Right hindlimb (tissue), 1 donor: ENCODE results near the gene STXBP5.

Experiments used
- DNase-seq: peaks from one replicate; pipeline ENCODE4 v3.0.0-alpha.2; 2018

Gene STXBP5

DNA sequence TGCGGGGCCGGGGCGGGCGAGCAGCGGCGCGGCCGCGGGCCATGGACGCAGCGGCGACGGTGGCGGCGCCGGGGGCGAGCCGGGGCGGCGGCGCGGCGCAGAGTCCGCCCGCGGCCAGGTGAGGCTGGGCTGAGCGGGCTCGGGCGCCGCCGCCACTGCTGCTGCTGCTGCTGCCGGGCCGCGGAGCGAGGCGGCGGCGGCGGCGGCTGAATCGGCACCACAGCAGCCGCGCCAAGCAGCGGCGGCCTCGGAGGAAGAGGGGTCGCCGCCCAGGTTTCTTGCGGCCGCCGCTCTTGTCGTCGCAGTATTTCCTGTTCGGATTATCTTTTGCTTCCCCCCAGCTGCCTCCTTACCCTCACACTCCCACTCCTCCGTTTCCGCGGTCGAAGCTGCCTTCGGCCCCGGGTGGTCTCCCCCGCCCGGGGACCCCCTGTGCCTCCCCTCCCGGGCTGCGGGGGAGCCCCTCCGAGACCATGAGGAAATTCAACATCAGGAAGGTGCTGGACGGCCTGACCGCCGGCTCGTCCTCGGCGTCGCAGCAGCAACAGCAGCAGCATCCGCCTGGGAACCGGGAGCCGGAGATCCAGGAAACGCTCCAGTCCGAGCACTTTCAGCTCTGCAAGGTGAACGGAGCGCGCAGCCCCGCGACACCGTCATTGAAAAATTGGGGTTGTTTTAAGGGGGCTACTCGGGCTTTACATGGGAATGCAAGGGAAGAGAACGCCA is at the start of gene STXBP5:
Gene STXBP5, plus strand, starts transcription at position 358 of the 726 bp plus-strand sequence. Its CDS starts 116 bp downstream, at position 474.
- DNase-seq, result peak; percentile 66

DNA sequence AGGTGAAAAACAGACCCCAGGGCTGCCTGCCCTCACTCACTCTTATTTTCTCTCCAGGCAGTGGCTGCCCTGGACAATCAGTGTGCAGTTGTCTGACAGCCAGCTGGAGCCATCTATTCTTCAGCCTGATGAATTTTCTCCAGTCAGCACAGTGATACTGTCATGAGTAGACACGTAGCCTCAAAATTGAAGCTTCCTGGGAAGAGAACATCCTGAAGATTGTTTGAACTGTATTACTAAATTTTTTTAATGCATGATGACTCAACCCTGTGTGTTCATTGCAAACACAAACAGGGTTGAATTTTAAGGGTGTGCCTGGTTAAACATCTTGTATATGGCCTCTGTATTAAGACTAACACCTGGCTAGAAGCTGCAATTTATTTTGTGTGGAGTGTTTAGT is 49.8 kb upstream of the STXBP5 start:
- DNase-seq, result no peak

DNA sequence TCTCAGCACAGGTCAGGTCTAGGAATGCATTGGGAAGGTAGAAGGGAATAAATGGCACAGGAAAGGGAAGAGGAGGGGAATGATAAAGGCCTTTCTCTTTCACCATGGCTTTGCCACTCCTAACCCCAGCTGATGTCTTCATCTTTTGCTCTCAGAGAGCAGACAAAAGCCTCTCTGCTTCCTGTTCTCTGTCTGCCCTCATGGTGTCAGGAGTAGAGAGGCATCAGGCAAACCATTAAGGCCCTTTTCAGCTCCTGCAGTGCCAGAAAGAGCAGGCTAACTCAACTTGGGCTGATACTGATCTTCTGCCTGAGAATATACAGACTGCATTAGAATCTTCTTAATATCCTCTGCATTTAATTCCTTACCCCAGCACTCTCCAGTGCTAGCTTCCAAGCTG is 48.0 kb upstream of the STXBP5 start:
- no peak for DNase-seq

DNA sequence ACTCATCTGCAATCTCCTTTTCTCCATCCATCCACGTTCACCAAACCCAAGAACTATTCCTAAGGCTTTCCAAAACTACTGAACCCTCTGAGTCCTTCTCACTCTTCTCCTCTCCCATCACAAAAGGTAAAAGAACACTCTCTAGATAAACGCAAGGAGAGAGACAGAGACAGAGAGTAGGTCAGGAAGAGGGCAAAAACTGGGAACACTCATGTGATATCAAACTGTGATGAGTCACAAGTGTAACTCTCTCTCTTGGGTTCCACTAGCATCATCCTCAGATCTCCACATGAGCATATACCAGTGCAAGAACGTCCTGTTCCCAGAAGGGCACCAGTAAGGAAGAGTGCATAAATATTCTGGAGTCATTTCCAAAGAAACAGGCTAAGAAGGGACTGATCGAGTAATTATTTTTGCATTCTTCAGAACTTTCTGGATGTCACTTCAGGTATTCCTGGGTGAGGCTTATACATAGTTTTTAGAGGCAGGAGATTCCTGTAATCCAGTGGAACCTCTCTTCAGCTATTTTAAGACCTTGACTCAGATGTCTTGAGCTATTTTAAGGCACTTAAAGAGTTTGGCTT is 47.3 kb upstream of the STXBP5 start:
- DNase-seq, result no peak

DNA sequence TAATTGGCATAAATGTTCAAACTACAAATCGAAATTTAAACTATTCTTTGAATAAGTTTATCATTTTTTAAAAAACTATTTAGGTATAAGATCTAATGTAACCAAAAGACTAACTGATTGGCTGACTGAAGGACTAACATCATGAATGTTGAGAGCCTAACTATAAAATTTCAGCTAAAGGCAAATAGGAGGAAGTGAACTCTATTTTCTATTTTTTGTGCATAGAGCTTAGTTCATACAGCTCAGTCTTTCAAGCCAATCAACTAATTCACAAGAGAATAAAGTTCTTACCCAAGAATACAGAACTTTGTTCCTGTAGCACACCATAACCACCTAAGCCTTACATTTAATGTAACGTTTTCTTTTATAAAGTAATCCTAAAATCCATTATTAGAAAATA is 46.3 kb upstream of the STXBP5 start:
- DNase-seq, result no peak

DNA sequence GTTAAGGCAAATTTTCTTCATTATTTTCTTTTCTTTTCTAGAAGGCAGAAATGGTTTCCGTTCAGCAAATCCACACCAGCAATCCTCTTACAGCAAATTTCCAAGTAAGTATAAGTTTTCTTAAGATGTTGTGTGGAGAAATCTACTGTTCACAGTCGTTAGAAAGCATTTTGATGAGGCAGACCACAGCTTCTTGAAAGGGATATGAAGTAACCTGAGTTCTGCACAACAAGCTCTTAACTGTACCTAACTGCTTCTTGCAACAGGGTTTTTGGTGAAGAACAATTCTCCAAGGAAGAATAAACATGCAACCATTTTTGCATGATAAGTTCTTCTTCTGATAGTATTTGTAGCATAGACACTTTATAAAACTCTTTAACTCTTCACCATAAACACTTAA is 45.3 kb upstream of the STXBP5 start:
- DNase-seq, result no peak

DNA sequence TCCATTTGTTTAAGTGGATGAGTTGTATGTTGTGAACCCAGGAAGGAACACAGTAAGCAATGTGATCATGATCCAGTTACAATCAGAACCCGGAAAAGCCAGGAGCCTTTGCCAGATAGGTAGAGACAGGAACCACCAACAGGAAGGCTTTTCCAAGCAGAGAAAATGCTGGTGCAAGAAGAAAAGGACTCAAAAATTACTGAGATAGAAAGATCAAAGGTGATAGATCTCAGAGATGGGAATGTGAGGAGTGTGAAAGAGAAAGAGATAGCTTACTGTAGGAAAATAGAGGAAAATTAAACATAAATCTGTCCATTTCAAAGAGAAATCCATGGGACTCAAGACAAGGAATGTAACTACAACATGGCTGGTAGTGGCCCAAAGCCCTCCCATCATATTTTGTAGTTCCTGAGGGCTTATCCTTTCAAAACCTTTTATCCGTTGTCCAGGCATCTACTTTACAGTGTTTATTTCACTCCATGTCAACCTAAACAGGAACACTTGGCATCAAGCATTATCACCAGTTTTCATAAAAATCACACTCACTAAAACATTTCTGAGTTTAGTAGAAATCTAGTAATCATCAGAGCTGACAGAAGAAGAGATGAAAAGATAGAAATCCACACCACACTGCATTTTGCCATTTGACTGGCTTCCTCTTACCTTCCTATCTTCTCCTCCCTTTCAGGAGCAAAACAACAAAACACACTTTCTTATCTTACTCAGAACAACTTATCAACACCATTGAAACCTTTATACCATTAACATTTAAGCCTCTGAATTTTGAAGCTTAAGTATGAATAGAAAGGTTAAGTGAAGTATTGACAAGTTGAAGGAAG is 44.5 kb upstream of the STXBP5 start:
- DNase-seq, result no peak

DNA sequence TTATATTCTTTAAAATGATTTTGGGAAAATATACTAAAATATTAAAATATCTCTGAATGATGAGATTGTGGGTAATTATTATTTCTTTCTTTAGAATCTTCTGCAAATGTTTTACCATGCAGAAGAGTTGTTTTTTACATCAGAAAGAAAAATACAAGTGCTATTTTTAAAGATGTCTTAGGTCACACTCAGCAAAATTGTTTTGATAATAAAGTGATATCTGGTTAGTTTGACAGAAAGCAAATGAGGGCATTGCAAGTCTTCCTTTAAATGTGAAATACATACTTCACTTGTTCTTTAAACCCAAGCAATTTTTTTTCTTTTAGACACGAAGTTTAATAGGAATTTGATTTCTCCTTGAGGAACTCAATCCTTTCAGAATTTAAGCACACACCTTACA is 43.6 kb upstream of the STXBP5 start:
- no peak for DNase-seq

DNA sequence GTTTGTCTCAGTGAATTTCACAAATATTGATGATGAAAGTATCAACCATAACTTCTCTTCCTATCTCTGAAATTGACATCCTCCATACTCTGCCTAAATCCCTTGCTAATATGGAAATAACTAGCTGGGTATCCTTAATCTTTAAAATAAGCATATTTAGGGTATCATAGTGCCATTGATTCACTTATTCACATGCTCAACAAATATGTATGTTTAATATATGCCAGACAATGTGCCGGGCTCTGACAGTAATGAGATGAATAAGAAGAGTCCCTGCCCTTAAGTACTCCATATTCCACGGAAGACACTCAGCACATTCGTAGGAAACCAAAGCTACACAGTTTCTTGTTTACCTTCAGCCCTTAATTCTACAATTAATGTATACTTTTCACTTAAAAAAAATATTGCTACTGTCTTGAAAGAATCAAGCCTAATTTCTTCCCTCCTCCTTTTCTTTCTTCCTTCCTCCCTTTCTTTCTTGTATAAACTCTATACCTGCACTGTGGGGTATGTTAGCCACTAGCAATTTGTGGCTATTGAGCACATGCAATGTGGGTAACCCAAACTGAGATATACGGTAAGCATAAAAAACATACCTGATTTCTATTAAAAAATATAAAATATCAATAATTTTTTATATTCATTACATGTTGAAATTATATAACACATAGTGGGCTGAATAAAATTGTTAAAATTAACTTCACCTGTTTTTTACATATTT is 42.8 kb upstream of the STXBP5 start:
- DNase-seq, result no peak

DNA sequence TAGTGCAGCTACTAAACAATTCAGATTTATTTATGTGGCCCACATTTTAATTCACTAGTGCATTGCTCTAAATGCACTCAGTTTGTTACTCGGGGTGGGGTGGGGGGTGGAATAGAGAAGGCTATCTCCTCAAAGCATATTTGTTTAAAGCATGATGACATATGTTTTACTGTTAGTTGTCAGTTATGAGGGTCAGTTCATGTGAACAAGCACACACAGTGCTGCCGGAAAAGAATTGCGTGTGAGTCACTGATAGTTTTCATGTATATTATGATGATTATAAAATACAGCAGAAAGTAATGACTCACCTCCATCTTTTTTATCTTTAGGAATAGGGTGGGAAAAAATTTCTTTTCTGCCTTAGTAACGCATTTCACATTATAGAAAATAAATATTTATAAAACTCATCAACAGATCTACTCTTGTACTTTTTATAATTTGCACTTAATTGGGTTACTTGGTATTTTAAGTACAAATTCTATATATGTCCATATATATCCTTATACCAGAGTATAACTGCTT is 42.2 kb upstream of the STXBP5 start:
- no peak for DNase-seq

DNA sequence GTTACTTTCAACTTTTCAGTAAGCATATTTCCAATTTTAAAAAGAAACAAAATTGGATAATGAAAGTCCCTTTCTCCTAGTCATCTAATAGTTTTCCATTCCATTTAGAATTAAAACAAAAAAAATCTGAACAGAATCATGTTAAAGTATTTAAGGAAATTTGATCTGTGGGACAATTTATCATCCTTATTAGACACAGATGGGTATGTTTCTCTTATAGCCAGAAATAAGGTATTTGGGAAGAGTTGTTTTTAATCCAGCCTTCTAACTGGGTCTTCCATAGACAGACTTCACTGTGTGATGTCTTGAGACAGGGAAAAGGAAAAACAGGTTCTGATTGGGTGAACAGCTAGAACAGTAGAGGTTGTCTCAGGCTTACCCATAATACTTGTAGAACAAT is 39.5 kb upstream of the STXBP5 start:
- DNase-seq, result no peak

DNA sequence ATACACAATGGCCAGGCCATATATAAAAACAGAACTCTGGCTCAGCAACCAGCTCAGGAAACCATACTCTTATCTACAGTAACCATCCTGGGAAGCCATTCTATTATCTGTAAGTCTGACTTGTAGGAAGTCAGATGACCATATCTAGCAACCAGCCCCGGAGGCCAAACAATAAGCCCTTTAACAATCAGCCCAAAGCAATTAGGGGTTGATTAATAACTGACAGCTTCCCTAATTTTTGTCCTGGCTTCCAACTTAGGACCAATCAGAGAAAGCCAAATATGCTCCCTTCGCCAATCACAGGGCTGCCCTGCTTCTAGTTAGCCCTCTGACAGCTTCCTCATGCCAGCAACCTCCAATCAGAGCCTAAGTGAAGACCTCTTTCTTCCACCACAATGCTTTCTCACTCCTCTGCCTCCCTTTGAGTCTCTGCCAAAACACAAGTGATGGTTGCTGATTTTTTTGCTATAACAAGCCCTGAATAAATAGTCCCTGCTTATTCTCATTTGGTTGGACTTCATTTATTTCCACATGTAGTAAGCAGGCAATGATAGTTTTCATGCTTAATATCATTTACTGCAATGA is 37.8 kb upstream of the STXBP5 start:
- no peak for DNase-seq

DNA sequence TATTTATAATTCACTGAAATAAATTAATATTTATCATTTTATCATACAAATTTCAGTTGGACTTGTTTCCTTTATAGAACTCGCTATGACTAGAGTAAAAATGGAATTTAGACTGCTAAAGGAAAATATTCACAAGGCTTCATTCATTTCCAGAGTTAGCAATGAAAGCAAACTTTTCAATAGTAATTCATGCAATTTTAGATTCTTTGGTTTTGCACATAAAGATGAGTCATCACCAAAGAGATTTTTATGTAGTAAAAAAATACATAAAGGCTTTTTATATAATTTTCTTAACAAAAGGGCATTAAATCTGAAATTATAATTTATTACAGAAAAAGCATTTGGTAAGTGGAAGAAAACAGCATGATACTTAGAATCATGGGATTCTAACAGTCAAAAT is 37.2 kb upstream of the STXBP5 start:
- DNase-seq, result no peak

DNA sequence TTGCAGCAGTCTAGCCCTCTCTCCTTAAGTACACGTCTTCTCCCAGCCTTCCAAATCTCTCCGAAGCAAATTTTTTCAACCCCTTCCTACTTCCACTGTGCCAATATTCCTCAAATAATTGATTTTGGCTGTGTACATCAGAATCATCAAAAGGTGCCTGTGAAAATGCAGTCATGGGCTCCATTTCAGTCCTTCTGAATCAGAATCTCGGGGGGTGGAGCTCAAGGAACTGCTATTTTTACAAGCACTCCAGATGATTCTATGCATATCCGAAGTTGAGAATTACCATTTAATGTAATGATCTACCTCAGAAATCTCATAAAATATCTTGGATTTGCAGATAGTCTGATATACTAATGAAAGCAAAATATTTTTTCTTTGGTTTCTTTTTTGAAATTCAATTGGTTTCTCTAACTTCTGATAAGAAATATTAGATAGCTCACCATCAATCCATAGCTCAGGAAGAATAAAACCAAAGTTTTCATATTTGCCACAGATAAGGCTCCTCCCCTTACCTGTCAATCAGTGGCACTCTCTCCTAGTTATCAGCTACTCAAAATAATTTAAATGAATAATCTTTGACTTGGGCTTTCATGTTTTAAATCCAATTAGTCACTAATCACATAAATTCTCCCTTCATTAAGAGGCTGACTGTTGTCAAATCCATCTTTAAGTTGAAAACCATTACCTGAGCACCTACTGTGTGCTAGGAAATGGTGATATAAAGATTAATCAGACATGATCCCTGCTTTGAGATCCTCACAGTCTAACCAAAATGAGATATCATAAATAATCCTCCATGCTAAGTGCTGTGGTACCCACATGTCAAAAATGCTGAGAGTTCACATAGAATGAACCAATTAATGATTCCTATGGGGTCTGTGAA is 36.4 kb upstream of the STXBP5 start:
- no peak for DNase-seq

DNA sequence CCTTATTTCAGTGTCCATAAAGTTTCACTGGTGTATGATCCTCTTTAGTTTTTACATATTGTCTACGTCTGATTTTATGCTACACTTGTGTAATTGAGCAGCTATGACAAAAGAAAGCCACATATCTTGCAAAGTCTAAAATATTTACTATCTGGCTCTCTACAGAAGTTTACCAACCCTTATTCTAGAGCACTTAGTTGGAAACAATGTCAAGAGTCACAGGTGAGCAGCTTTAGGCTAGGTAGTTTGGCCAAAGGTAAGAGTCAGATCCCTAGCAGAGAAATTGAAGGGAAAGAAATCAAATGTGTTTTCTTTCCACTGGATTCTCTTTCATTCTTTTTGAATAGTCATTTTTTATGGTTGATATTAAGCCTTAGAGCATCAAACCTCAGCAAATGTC is 34.7 kb upstream of the STXBP5 start:
- DNase-seq, result no peak

DNA sequence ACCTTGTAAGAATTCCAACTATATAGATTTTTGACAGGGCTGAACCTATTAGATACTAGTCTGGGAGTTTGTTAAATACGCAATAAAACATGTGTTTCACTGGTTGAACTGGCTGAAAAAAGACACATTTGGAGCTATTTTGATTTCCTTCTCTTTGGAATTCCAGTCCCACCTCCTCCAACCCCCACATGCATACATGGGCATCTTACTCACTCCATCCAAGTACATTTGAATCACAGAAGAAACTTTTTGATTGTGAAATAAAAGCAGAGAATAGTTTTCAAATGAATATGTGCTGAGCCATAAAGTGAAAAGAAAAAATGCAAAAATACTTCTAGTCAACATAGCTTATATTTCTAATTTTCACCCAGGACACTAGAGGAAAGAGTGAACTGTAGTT is 33.9 kb upstream of the STXBP5 start:
- DNase-seq, result no peak

DNA sequence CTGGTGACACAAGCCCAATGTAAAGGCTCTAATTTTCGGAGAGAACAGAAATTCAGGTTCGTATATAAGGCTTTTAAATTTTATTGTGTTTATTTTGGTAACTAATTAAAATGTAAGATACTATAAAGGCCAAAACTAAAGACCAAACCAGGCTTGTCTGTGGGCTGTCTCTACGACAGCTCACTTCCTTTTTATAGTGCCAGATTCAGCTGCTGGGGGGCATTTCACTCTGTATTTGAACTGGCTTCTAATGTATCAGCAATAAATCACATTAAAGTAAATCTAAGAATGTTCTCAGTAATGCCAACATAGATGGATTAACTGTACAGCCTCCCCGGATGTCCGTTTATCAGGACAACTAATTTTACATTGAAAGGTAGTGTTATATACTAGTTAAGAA is 31.1 kb upstream of the STXBP5 start:
- no peak for DNase-seq

DNA sequence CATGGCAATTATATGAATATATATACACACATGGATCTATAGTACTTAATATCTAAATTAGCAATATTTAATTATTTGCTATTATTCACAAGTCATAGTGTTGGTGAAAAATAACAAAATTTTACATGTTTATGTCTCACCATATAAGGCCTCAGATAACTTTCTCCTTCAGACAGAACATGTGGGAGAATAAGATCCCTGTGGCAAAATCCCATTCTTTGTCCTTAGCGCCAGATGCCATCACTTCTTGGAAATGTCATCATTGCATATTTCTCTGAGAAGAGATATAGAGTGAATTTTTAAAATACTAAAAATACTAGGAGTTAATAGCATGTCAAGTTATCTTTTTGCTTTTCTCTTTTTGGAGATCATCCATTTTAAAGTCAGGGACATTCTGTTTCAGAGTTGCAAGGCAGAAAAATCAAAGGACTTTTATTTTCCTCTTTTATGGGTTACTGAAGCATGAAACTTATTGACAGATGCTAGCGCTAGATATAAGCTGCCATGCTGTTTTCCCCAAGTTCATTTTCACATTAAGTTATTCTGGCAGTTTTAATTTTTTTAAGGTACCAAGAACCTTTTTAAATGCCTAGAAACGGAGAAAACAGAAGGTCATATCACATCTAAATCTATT is 30.4 kb upstream of the STXBP5 start:
- no peak for DNase-seq

DNA sequence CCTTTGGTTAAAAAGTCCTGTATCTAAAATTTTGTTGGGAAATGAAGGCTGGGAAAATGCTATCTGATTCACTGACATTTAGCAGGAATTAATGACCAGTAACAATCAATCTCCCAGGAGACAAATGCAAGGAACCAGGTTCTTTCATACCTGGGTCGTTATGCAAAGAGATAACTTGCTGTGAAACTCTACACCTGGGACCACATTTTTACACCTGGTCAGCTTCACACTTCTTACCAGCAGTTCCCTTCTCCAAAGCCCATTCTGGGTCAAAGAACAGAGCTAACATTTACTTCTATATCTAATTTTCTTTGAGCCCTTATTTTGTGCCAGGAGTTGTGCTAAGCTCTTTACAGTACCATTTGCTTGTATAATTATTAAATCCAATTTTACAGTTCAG is 27.4 kb upstream of the STXBP5 start:
- no peak for DNase-seq

DNA sequence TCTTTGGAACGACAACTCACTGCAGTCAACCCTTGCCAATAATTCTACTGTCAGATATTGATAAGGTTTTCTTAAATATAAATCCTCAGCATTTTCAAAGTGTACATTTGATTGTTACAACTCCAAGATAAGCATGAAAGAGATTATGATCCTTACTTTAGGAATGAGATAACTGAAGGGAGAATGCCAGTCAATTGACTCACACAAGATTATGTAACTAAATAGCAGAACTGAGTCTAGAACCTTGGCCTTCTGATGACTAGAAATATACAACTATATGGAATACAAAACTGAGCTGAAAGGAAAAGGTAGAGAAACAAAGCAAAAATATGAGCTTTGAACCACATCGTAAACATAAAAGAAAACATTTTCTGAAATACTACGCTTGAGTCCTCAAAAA is 26.9 kb upstream of the STXBP5 start:
- DNase-seq, result no peak

DNA sequence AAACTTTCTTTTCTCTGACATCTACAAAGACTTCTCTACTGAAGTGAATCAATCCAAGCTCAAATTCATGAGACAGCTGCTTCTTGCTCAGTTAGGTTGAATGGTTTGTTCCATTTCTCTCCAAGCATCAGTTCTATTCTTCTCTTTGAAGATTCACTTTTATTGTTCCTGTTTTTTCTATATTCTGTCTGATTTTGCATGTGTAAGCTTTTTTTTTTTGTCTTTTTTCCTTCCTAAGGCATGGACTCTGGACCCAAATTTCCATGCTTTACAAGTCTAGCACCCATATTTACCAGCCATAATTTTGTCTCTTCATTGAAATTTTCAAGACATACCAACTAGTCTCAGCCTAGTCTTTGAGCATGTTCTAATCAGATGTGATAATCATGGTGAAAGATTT is 25.9 kb upstream of the STXBP5 start:
- DNase-seq, result no peak
